PC-3 (cell line): Measurements from ENCODE around the gene SLC35E3. TPM values are rescaled to one million over a fixed set of nuclear protein-coding genes. Genes with fewer than 3 reads are reported as not detected.
A peak's percentile ranks its signal among the peaks of the same experiment; 100 is the strongest.

Experiments
- ATAC-seq: fragments of 200-7000 bp; cut with Tn5 transposase; 2 replicates; pipeline ENCODE4 v1.9.1; 2020; ENCODE audit warnings: mild to moderate bottlenecking, moderate library complexity
- BruUV-seq: library from RNA; stranded (reverse); fragments of 400-500 nt; replicated peaks from 2 replicates; lab custom pipeline; 2021; lab: Mats Ljungman, UMichigan
- CTCF ChIA-PET: fragments of 300-600 bp; sonication (Branson Sonifier 250); formaldehyde crosslinking; loops from one replicate; lab custom pipeline; 2022; ENCODE audit warnings: antibody characterized with exemption; lab: Charles Lee
- POLR2A ChIA-PET: fragments of 300-600 bp; sonication (Branson Sonifier 250); formaldehyde crosslinking; loops from one replicate; lab custom pipeline; 2022; ENCODE audit warnings: antibody characterized with exemption; ENCODE audit not compliant: unreplicated experiment; lab: Charles Lee
- DNase-seq: peaks from one replicate; pipeline ENCODE4 v3.0.0-alpha.2; 2015
- H2AFZ ChIP-seq: fragments of 300-600 bp; sonication (generic); 2 replicates; pipeline ENCODE4 v1.6.0; 2016; ENCODE audit warnings: antibody characterized with exemption, low read length
- H3F3A ChIP-seq: fragments of 300-600 bp; sonication (generic); one replicate; pipeline ENCODE4 v1.6.0; 2017; ENCODE audit warnings: antibody characterized with exemption, low read length, control low read depth, mild to moderate bottlenecking; ENCODE audit not compliant: unreplicated experiment
- H3K27ac ChIP-seq: fragments of 300-600 bp; sonication (generic); 2 replicates; pipeline ENCODE4 v1.5.1; 2016; ENCODE audit warnings: mild to moderate bottlenecking, low read length
- H3K27me3 ChIP-seq: fragments of 300-600 bp; sonication (generic); 2 replicates; pipeline ENCODE4 v1.6.1; 2016; ENCODE audit warnings: low read length, mixed read lengths
- H3K36me3 ChIP-seq: fragments of 300-600 bp; sonication (generic); 2 replicates; pipeline ENCODE4 v1.6.1; 2016; ENCODE audit warnings: low read depth, mixed run types, low read length, mixed read lengths
- H3K4me1 ChIP-seq: fragments of 300-600 bp; sonication (generic); 2 replicates; pipeline ENCODE4 v1.5.1; 2016; ENCODE audit warnings: low read length; ENCODE audit not compliant: insufficient read depth
- H3K4me2 ChIP-seq: fragments of 300-600 bp; sonication (generic); 2 replicates; pipeline ENCODE4 v1.6.0; 2016; ENCODE audit warnings: low read length
- H3K4me3 ChIP-seq: fragments of 300-600 bp; sonication (generic); 2 replicates; pipeline ENCODE4 v1.5.1; 2016; ENCODE audit warnings: mild to moderate bottlenecking, low read length, mixed read lengths
- H3K79me2 ChIP-seq: fragments of 300-600 bp; sonication (generic); 2 replicates; pipeline ENCODE4 v1.6.1; 2017; ENCODE audit warnings: low read length, mixed read lengths
- H3K9ac ChIP-seq: fragments of 300-600 bp; sonication (generic); 2 replicates; pipeline ENCODE4 v1.6.0; 2016; ENCODE audit warnings: mild to moderate bottlenecking, low read length
- H3K9me2 ChIP-seq: fragments of 300-600 bp; sonication (generic); replicated peaks from 2 replicates; pipeline ENCODE4 v1.6.1; 2016; ENCODE audit warnings: mixed run types, low read length, mixed read lengths
- H3K9me3 ChIP-seq: fragments of 300-600 bp; sonication (generic); 2 replicates; pipeline ENCODE4 v1.6.1; 2016; ENCODE audit warnings: low read length, mixed read lengths
- H4K20me1 ChIP-seq: fragments of 300-600 bp; sonication (generic); 2 replicates; pipeline ENCODE4 v1.6.1; 2016; ENCODE audit warnings: low read length, mixed read lengths
- EZH2 ChIP-seq: fragments of 300-600 bp; sonication (generic); IDR thresholded peaks from one replicate; pipeline ENCODE4 v1.6.1; 2017; ENCODE audit warnings: antibody characterized with exemption, mild to moderate bottlenecking, low read length; ENCODE audit not compliant: unreplicated experiment
- EZH2phosphoT487 ChIP-seq: fragments of 300-600 bp; sonication (generic); IDR thresholded peaks from 2 replicates; pipeline ENCODE4 v1.6.1; 2018; ENCODE audit warnings: mild to moderate bottlenecking, antibody characterized with exemption, low read length, borderline replicate concordance
- intact Hi-C: fragments of 100-400 bp; cut with micrococcal nuclease; formaldehyde crosslinking; loops from 2 replicates; pipeline ENCODE4 v1.9.0; 2023
- total RNA-seq: library from RNA; depleted of rRNA; stranded (reverse); fragments of >200 nt; gene quantifications from 2 replicates; pipeline ENCODE4 v1.2.3, GENCODE V29; 2014
- TF ChIP-seq, protein P1 (sequence below): fragments of 300-600 bp; sonication (generic); conservative IDR thresholded peaks from 2 replicates; pipeline ENCODE4 v1.5.1; 2017; ENCODE audit warnings: antibody characterized with exemption, low read depth, mild to moderate bottlenecking, low read length

The SLC35E3 gene
- total RNA-seq, 1 experiment from 2014 or later, result 2.2 TPM

DNA sequence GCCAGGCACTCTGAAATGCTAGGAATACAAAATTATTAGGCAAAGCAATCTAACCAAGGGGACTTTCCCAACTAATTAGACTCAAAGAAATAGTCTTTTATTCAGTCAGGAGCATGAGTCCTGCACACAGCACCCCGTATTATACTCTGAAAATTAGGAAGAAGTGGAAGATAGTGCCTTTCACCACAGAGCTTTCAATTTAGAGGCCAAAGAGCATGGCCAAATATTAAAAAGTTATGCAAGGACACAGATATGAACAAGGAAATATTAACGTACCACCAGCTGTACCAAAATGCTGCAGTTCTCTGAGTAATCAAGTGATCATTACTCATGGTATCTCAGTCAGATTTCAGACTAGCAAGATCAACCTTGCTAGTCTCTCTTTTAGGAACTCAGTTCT, 39.4 kb downstream of the SLC35E3 start:
- no peak overlapping the region for H3K27ac ChIP-seq
- intact Hi-C loops, result no loop called here
- DNase-seq (peak; percentile 9), ATAC-seq (no peak)
- no peaks in the 10 kb centered on the region for H3K9me2 ChIP-seq
- H3K36me3 ChIP-seq, result no peaks in the 10 kb centered on the region
- no peaks in the 10 kb centered on the region for H4K20me1 ChIP-seq
- H3K9ac ChIP-seq, result no peak overlapping the region
- H3K4me2 ChIP-seq, result no peak overlapping the region
- no TSS peak for BruUV-seq
- no peaks in the 10 kb centered on the region for H3K9me3 ChIP-seq
- ChIA-PET POLR2A (no interaction called here), CTCF (no interaction called here)
- H3K4me1 ChIP-seq, result no peaks in the 10 kb centered on the region
- H3K79me2 ChIP-seq, result no peaks in the 10 kb centered on the region
- TF ChIP-seq EZH2phosphoT487 (no peak), EZH2 (no peak)
- TF ChIP-seq, protein P1, sequence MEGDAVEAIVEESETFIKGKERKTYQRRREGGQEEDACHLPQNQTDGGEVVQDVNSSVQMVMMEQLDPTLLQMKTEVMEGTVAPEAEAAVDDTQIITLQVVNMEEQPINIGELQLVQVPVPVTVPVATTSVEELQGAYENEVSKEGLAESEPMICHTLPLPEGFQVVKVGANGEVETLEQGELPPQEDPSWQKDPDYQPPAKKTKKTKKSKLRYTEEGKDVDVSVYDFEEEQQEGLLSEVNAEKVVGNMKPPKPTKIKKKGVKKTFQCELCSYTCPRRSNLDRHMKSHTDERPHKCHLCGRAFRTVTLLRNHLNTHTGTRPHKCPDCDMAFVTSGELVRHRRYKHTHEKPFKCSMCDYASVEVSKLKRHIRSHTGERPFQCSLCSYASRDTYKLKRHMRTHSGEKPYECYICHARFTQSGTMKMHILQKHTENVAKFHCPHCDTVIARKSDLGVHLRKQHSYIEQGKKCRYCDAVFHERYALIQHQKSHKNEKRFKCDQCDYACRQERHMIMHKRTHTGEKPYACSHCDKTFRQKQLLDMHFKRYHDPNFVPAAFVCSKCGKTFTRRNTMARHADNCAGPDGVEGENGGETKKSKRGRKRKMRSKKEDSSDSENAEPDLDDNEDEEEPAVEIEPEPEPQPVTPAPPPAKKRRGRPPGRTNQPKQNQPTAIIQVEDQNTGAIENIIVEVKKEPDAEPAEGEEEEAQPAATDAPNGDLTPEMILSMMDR, result no peak
- no peaks in the 10 kb centered on the region for H3K27me3 ChIP-seq
- no peak overlapping the region for H2AFZ ChIP-seq
- no peaks in the 10 kb centered on the region for H3F3A ChIP-seq
- no peak overlapping the region for H3K4me3 ChIP-seq

DNA sequence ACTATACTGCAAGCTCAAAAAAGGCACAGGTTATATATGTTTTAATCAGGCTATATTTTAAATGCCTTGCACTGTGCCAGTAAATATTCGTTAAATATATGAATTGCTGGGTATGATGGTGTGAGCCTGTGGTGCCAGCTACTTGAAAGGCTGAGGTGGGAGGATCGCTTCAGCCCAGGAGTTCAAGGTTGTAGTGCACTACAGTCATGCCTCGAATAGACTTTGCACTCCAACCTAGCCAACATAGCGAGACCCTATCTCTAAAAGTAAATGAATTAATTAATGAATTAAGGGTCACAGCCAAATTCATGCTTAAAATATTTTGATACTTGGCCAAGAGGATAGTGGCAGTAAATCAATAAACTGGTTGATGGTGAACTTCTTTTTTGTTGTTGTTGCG, 39.8 kb downstream of the SLC35E3 start:
- Histone ChIP-seq H3K36me3 (no peaks in the 10 kb centered on the region), H3K9me2 (no peaks in the 10 kb centered on the region), H3K27me3 (no peaks in the 10 kb centered on the region), H3K9ac (no peak overlapping the region), H4K20me1 (no peaks in the 10 kb centered on the region), H3K4me1 (no peaks in the 10 kb centered on the region), H3F3A (no peaks in the 10 kb centered on the region), H3K4me2 (no peak overlapping the region), H2AFZ (no peak overlapping the region), H3K79me2 (no peaks in the 10 kb centered on the region), H3K27ac (no peak overlapping the region), H3K4me3 (no peak overlapping the region), H3K9me3 (no peaks in the 10 kb centered on the region)
- no peak for ATAC-seq
- intact Hi-C loops, result no loop called here
- ChIA-PET POLR2A (no interaction called here), CTCF (no interaction called here)
- no TSS peak for BruUV-seq
- TF ChIP-seq EZH2 (no peak), EZH2phosphoT487 (no peak)
- TF ChIP-seq, protein P1, result no peak
- DNase-seq, result no peak

DNA sequence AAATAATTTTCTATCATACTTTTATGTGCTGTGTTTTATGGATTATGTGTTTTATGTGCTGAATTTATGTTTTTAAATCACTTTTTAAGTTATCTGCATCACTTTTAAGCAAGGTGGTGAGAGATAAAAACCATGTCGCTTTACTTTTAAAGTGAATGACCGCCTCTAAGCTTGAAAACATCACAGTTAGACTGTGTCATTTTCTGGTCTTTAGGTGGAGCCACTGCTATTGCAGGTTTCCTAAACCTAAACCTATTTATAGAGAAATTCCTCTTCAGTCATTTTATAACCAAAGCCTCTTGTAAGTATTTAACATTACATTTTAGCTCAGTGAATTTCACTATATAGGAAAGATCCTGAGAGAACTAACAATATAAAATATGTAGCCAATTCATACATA, 41.0 kb downstream of the SLC35E3 start:
- DNase-seq, result no peak
- no peaks in the 10 kb centered on the region for H3K36me3 ChIP-seq
- H3K9ac ChIP-seq, result no peak overlapping the region
- no peak for ATAC-seq
- no peaks in the 10 kb centered on the region for H3K4me1 ChIP-seq
- no peak overlapping the region for H3K4me3 ChIP-seq
- H3K79me2 ChIP-seq, result no peaks in the 10 kb centered on the region
- no TSS peak for BruUV-seq
- ChIA-PET CTCF (no interaction called here), POLR2A (interaction anchor here (0.7 to 0.9 kb wide), 2 partner anchors 51 to 74 kb away, joined by 8 to 15 read pairs; no protein-coding TSS in a partner anchor)
- no peaks in the 10 kb centered on the region for H3K9me2 ChIP-seq
- no peaks in the 10 kb centered on the region for H3K9me3 ChIP-seq
- intact Hi-C loops, result no loop called here
- TF ChIP-seq EZH2phosphoT487 (no peak), EZH2 (no peak)
- TF ChIP-seq, protein P1, result peak; percentile 32; the same call in 1 of the 2 replicates
- H3F3A ChIP-seq, result no peaks in the 10 kb centered on the region
- no peak overlapping the region for H3K4me2 ChIP-seq
- H2AFZ ChIP-seq, result no peak overlapping the region
- H3K27me3 ChIP-seq, result no peaks in the 10 kb centered on the region
- H3K27ac ChIP-seq, result no peak overlapping the region
- H4K20me1 ChIP-seq, result no peaks in the 10 kb centered on the region
